ENCODE data around the gene CCDC171. TPM values are rescaled to one million over a fixed set of nuclear protein-coding genes. Genes with fewer than 3 reads are reported as not detected.

Gene CCDC171
- total RNA-seq, 2 donors from 2014 or later, result 2.3 to 4.7 TPM

DNA sequence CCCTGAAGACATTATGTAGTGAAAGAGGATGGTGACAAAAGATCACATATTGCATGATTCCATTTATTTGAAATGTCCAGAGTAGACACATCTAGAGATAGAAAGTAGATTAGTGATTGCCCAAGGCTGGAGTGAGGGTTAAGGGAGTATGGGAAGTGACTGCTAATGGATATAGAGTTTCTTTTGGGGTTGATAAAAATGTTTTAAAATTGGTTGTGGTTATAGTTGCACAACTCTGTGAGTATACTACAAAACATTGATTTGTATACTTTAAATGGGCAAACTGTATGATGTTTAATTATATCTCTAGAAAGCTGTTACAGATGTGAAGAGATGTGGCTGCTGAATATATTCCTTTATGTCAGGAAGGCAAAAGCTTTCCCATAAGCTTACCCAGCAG, 202.8 kb downstream of the CCDC171 start:
- H3K4me3 ChIP-seq, result no peak overlapping the region
- H3K27me3 ChIP-seq, result no peaks in the 10 kb centered on the region
- TF ChIP-seq POLR2A (IDR thresholded peaks at IDR 0.05) (no peak), CTCF (IDR thresholded peaks at IDR 0.05) (no peak)
- H3K36me3 ChIP-seq (replicated peaks in 1 of 2; ENCODE audit: insufficient read depth in 1 of 2, low read depth in 2 of 2), result no peaks in the 10 kb centered on the region
- H3K4me1 ChIP-seq, result no peaks in the 10 kb centered on the region
- intact Hi-C loops (cut with DNase I), result no loop called here
- no peaks in the 10 kb centered on the region for H3K9me3 ChIP-seq
- ATAC-seq (no peak), DNase-seq (no peak)
- no peak overlapping the region for H3K27ac ChIP-seq

GRCh38 chr9:15761551-15761950, 208.7 kb downstream of the CCDC171 start:
- 93 to 95% methylated on average over 2 of the region's 2 CpGs for WGBS, 2 donors
- ATAC-seq, result no peak

DNA sequence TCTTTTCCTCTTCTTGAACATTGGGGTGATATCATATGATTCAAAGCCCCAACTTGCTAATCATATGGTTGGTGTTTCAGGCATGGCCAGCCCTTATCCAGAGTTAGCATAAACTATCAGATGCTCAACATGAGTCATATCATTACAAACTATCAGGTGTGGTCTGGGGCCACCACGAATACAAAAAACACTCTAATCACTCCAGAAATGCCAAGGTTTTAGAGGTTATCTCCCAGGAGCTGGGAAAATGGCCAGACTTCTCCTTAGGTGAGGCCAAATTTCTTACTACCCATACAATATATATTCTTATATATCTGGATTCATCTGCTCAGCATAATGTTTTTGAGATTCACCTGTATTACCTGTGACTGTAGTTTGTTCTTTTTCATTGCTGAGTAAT, 210.5 kb downstream of the CCDC171 start:
- DNase-seq (no peak), ATAC-seq (no peak)
- intact Hi-C loops (cut with DNase I), result no loop called here
- Histone ChIP-seq H3K4me3 (no peak overlapping the region), H3K4me1 (no peaks in the 10 kb centered on the region), H3K36me3 (replicated peaks in 1 of 2; ENCODE audit: insufficient read depth in 1 of 2, low read depth in 2 of 2) (no peaks in the 10 kb centered on the region), H3K9me3 (no peaks in the 10 kb centered on the region), H3K27me3 (no peaks in the 10 kb centered on the region), H3K27ac (no peak overlapping the region)
- 33 to 45% methylated on average over 1 of the region's 1 CpG for WGBS, 2 donors
- no peak for TF ChIP-seq CTCF (IDR thresholded peaks at IDR 0.05)
- TF ChIP-seq POLR2A (IDR thresholded peaks at IDR 0.05), result no peak

More at GRCh38 chr9:15761551-15761950, 208.7 kb downstream of the CCDC171 start:
- TF ChIP-seq POLR2A (IDR thresholded peaks at IDR 0.05), result no peak
- no peak for TF ChIP-seq CTCF (IDR thresholded peaks at IDR 0.05)
- DNase-seq, result no peak
- Histone ChIP-seq H3K27me3 (no peaks in the 10 kb centered on the region), H3K9me3 (no peaks in the 10 kb centered on the region), H3K27ac (no peak overlapping the region), H3K4me3 (no peak overlapping the region), H3K36me3 (replicated peaks in 1 of 2; ENCODE audit: insufficient read depth in 1 of 2, low read depth in 2 of 2) (no peaks in the 10 kb centered on the region), H3K4me1 (no peaks in the 10 kb centered on the region)
- intact Hi-C loops (cut with DNase I), result no loop called here

- no peaks in the 10 kb centered on the region for H3K9me3 ChIP-seq
- H3K4me1 ChIP-seq, result no peaks in the 10 kb centered on the region
- DNase-seq (no peak), ATAC-seq (no peak)
- H3K4me3 ChIP-seq, result no peak overlapping the region
- no peaks in the 10 kb centered on the region for H3K27me3 ChIP-seq
- TF ChIP-seq CTCF (IDR thresholded peaks at IDR 0.05), result no peak
- no peak for TF ChIP-seq POLR2A (IDR thresholded peaks at IDR 0.05)
- no peaks in the 10 kb centered on the region for H3K36me3 ChIP-seq (replicated peaks in 1 of 2; ENCODE audit: insufficient read depth in 1 of 2, low read depth in 2 of 2)
- intact Hi-C loops (cut with DNase I), result no loop called here
- WGBS, 2 donors, result 86 to 89% methylated on average over 2 of the region's 2 CpGs
- H3K27ac ChIP-seq, result no peak overlapping the region
Observed at GRCh38 chr9:15764131-15764530, 211.3 kb downstream of the CCDC171 start.

DNA sequence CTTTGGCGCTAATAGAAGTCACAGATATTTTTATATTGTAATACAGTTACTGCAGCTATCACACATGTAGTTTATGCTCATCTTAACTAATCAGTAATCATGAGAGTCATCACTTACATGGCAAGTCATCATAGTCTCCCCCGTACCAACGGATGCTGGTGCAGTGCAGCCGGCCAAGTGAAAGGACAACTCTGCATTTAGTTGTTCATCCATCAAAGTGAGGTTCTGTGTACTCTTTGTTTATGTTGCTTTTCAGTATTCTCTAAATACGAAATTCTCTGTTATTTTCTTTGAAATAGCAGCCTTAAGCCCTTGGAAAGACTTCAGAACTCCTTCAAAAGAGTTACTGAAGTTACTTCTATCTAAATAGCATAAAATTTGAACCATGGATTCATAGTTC, 216.7 kb downstream of the CCDC171 start:
- Histone ChIP-seq H3K9me3 (no peaks in the 10 kb centered on the region), H3K36me3 (replicated peaks in 1 of 2; ENCODE audit: insufficient read depth in 1 of 2, low read depth in 2 of 2) (no peaks in the 10 kb centered on the region), H3K27me3 (no peaks in the 10 kb centered on the region), H3K4me1 (no peaks in the 10 kb centered on the region), H3K27ac (no peak overlapping the region), H3K4me3 (no peak overlapping the region)
- TF ChIP-seq POLR2A (IDR thresholded peaks at IDR 0.05) (no peak), CTCF (IDR thresholded peaks at IDR 0.05) (no peak)
- no peak for ATAC-seq
- DNase-seq, result no peak
- intact Hi-C loops (cut with DNase I), result no loop called here
- WGBS, 2 donors, result 63 to 65% methylated on average over 5 of the region's 5 CpGs
